Stimulated activated CD8-positive, alpha-beta memory T cell treated with anti-CD3 and anti-CD28 coated beads, Interleukin-12 subunit alpha, Interleukin-12 subunit beta, amount 100 ng/mL, for 24 hours (primary cell): Measurements from ENCODE around the gene APCDD1.
"Not testable (repeated sequence)": the region's sequence is repeated elsewhere in the genome, so short reads cannot be mapped to it uniquely, and the experiment has no call there.

ENCODE experiments used
- DNase-seq: peaks from one replicate; pipeline ENCODE4 v3.0.0-alpha.2; 2020; ENCODE audit errors: extremely low read depth

APCDD1 gene

DNA sequence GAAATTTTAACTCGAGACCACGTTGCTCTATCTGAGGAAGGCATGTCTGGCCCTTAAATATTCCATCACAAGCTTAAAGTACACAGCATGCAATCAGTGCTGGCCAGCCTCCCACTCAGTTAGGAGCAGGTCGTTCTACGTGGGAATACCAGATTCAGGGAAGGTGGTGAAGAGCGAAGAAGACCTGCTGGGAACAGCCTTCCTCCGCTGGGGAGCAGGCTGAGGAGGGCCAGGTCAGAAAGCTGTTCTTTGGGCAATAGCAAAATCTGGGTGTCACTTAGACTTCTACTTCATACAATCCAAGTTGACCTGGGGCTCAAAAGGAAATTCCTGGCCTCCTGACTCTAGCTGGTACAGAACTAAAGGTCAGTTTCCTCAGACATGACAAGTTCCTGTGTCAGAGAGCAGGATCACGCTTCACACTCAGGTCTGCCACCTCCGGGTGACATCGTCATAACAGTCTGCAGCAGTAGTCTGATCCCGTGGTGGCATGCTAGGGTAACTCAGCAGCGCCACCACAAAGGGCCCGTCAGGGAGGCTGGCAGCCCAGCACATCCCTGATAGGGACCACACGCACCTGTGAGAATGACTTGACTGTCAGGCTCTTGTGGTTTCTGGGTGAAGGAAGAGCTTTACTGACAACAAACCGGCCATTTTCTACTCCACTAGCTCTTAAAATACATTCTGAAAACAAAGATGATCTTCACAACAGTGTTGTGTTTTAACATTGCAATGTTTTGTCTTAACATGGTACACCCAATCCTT is 36.1 kb downstream of the APCDD1 start:
- DNase-seq: peak; percentile 15

DNA sequence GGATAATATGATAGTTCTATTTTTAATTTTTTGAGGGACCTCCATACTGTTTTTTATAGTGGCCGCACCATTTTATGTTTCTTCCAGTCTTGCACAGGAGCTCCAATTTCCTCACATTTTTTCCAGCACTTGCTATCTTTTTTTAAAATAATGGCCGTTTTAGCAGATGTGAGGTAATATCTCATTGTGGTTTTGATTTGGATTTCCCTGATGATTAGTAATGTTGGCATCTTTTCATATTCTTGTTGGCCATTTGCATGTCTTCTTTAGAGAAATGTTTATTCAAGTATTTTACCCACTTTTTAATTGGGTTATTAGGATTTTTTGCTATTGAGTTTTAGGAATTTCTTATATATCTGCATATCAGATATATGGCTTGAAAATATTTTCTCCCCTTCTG is 41.5 kb downstream of the APCDD1 start:
- DNase-seq: no peak

DNA sequence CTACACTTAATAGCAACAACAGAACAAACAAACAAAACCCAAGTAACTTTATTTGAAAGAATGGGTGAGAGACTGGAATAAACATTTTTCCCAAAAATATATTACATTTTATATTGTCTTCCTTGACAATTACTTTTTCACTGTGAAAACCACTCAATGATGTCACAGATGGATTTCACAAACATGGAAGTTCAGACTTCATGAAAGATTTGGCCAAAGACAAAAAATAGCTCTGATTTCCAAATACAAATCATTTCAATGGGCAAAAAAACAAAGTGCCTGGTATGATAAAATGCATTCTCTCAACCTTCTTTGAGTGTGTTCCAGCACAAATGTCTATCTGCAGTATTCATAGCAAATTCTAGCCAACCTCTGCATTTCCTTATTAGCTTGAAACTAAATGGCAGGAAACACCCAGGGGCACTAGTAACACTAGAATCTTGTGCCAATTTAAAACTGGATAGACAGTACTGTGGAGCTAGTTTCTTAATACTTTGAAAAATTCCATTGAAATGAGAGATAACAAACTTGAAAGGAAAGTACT is 42.8 kb downstream of the APCDD1 start:
- no peak for DNase-seq

DNA sequence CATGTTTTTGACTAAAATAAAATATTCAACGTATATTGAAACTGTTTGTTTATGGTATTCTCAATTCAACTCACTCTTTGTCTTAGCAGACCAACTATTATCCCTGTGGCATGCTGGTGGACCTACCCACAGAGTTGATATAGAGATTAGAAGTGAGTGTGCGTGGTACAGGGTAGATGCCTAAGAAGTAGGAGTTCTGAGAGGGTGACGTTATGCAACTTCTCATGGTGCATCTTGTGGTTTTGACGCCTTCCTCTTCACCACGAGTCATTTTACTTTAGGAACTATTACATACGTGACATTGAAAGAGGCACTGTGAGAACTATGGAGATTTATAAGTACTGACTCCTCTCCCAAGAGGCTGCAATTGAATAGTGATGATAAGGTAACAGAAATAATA is 44.8 kb downstream of the APCDD1 start:
- DNase-seq: no peak

DNA sequence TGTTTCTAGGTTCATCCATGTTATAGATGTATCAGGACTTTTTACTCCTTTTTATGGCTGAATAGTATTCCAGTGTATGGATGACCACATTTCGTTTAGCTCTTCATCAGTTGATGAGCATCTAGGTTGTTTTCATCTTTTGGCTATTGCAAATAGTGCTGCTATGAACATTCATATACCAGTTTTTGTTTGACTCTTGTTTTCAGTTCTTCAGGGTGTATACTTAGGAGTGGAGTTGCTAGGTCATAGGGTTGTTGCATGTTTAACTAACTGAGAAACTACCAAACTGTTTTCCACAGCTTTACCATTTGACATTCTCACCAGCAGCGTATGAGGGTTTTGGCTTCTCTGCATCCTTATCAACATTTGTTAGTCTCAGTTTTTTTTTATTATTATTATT is 45.6 kb downstream of the APCDD1 start:
- DNase-seq: no peak

DNA sequence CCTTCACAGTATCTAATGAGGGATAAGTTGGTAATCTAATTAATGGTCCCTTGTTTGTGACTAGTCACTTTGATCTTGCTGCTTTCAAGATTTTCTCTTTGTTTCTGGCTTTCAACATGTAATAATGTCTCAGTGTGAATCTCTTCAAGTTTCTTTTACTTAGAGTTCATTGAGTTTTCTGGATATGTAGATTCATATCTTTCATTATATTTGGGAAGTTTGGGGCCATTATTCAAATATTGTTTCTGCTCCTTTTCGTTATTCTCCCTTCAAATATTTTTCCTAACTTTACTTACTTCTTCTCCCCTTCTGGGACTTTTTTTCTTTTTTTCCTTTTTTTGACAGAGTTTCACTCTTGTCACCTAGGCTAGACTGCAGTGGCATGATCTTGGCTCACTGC is 50.3 kb downstream of the APCDD1 start:
- DNase-seq: no peak

DNA sequence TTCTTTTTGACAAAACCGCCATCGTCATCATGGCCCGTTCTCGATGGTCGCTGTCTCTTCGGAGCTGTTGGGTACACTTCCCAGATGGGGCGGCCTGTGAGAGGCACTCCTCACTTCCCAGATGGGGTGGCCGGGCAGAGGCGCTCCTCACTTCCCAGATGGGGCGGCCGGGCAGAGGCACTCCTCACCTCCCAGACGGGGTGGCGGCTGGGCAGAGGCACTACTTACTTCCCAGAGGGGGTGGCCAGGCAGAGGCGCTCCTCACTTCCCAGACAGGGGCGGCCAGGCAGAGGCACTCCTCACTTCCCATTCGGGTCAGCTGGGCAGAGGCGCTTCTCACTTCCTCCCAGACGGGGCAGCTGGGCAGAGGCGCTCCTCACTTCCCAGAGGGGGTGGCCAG is 51.5 kb downstream of the APCDD1 start:
- DNase-seq: not testable (repeated sequence)

DNA sequence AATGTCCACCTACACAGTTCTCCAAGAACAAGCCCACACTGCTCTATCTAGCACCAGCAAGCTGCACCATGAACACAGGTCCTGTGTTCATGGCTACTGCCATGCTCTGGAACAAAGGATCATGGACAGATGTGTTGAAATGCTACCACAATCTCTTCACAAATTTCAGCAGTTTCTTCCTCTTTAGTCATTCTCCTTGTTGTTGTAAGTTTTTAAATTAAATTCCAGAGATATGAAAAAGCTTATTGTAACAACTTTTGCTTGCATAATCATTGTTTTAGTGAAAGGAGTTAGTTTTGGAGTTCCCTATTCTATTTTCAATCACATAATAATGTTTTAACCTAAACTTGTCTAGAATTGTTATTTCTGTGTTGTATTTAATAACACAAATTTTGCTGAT is 54.2 kb downstream of the APCDD1 start:
- DNase-seq: no peak

DNA sequence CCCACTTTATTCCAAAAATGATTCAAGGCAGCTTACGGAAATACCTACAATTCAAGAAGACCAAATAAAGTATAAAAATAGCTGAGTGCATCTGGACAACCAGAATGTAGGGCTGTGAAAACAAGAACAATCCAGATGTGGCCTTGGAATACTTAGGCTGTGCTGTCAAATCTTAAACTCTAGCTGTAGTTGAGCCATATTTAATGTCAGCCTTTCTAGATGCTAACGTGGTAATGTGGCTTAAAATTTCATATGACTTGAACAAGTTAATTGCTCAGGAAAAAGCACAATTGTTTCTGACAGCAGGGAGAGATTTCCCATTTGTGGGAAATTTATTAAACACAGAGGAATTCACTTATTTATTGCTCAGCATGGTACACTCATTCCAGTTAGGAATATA is 56.8 kb downstream of the APCDD1 start:
- DNase-seq: no peak

DNA sequence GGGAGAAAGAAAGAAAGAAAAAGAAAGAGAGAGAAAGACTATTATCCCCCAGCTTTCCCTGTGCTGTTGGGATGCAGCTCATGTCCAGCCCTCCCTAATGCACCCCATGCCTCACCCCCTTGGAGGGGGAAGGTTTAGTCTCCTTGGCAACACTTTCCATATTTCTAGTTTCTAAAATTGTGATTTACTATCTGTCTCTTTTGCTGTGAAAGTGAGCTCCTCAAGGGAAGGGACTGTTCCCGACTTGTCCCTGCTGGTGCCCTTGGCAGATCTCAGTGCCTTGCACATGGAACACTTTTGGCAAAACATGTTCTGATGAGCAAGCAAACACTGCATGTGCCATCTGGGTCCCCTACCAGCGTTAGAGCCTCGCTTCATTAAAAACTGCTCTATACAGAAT is 59.6 kb downstream of the APCDD1 start:
- DNase-seq: no peak

DNA sequence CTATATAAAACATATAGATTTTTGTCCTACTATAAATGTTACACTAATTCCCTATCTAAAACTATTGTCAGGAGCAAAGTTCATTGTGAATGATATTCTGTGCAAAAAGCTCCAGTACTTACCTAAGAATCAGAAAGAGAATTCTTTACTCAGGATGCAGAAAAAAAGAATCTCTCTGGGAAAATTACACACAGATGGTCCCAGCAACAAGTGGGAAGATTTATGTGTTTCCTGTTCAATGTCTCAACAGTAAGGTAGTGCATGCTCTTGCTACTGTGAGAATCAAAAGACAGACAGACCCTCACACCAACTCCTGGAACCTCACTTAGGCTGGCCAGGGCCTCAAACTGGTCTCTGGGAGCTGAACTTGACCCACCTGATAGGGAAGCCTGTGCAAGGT is 60.2 kb downstream of the APCDD1 start:
- DNase-seq: no peak

DNA sequence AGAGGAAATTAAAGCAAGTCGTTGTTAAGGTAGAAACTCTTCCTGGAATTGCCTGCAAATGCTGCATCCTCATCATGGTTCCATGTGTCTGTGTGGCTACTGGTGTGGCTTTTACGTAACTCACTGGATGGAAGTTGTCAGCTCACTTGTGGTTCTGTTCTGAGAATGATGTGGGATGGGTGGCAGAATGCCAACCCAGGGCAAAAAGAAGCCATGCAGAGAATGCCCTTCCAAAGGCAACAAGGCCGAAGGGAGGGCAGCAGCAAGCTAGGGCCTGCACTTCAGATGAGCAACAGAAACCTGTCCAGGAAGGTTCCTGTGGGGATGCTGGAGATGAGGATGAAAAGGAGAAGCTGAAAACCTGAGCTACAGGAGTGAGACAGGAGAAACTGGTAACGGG is 61.0 kb downstream of the APCDD1 start:
- no peak for DNase-seq

DNA sequence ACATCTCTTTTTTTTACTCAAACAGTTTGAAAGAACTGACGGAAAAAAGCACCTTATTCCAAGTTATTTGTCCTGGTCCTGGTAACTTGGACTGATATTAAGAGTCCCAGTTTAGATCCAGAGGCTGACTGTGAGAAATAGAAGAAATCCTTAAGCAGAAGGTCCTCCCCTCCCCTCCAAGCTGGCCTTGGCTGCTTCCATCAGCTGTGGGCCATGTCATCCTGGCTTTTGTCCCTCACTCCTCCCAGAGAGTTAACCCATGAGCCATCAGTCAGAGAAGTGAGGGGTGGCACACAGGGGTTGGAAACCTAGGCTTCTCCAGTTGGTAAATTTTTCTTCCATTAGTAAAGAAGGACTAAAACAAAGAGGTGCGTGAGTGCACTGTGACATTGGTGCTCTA is 61.6 kb downstream of the APCDD1 start:
- no peak for DNase-seq

DNA sequence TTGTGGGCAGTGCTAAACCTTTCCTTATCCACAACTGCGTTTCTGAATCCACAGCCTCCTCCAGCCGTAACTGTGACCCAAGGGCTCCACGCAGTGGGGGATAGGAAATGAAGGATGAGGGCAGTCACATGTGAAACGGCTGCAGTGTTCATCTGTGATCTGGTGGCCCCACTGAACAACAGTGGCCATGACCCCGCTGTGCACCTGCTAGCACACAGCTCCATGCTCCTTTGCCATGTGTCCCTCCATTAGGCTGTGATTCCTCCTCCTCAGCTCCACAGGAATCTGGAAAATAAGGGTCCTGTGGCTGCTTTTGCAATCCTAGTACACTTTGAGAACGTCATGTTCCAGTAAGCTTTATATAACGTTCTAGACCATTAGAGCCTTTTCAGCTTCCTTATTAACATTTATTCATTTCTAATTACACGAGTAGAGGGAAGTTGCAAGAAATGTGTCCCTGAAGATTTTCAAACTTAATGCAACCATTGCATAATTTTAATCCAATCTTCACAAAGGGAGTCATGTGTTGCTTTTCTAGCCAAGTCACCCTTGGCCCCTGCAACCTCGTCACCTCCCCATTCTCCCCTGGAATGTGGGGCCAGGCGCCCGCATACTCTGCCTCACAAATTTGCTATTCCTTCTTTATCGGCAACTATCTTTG is 64.3 kb downstream of the APCDD1 start:
- DNase-seq: no peak

DNA sequence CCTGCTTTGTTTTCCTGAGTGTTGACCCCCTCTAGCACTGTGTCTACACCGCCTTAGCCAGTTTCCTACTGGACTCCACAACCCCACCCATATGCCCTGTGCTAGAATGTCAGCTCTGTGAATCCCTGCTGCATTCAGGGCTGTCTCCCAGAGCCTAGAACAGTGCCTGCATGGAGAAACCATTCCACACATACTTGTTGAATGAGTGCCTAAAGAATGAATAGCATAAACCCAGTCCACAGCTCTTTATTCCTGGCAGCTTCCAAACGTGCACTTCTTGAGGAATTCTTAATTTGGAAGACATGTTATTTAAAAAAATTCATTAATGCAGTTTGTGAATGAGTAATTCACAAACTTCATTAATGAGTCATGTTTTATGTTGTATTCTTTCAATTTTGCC is 64.9 kb downstream of the APCDD1 start:
- no peak for DNase-seq

DNA sequence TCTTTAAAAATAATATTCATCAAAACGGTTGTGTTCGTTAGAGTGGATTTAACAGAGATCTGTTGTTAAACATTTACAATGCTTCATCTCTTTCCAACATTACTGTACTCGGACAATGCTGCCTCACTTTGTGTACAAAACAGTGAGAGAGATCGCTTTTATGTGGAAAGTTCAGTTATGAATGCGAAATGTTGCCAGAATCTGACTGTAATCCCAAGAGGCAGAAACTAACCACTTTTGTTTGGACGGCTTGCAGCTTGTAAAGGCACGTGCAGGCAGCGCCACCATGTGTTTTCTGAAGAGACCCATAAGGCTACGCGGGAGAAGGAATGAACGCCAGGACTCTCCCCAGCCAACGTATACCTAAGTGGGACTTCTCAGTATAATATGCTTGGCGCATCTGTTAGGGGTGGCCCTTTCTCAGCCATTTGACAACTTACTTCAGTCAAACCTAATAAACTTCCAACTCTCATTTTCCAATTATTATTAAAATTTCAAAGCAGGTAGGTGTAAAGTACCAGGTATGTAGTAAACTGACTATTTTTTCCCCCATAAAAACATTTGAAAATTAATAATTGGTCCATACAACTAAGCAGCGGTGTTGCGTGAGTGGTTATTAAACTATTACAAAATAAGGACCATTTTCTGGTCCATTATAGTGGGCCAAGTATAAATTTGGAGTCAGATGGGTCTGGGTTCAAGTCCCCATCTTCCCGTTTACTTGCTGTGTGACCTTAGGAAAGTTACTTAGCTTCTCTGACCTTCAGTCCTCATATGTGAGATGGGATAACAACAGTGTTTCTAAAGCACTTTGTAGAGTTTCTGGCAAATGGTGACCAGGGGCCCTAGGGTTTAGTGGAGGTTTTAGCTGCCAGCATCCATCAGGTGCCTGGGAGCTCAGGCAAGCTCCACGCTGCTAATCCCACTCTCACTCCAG is 65.8 kb downstream of the APCDD1 start:
- DNase-seq: no peak

DNA sequence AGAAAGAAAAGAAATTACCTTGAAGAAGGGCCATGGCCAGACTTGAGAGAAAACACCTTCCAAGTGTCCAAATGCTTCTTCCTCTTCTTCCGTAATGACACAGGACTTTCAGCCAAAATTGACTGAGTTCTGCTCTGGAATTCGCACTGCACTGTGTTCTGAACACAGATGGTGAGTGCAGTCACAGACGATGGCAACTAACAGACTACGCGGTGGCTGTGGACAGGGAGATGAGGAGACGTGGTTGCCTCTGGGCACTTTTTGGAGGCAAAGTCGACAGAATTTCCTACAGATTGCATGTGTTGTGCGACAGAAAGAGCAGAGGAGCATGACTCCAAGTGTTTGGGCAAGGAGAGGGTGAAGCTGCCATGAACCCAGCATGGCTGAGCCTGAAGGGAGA is 67.1 kb downstream of the APCDD1 start:
- no peak for DNase-seq

DNA sequence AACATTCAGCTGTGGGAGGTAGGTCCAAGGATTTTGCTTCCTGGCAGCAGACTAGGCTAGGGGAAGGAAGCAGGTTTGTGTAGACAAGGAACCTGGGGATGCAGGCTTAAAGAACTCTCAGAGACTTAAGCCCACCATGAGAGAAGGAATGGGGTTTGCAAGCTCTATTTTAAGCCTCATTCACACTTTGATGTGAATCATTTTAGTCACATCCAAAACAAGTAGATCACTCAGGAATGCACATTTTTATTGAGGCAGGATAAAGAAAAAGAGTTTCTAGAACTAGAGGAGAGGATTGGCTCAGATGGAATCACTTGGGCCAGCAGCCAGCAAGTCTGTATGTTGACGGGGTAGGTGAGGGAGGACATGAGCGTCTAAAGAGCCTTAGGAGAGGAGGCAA is 68.1 kb downstream of the APCDD1 start:
- no peak for DNase-seq

DNA sequence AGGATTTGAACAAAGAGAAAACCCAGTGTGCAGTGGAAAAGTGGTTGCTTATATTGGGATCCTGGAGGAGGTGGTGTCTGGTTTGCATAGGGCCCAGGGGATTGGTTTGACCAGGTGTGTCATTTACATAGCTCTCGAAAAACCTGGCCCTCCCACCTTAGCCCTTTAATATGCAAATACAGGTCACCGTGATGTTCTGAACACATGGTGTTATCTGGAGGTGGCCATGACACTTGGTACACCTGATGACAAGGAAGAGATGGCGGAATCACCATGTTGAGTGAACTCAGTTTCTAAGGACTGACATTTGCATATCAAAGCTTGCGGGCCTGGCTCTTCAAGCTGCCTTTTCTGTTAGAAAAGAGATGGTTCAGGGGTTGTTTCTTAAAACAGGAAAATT is 69.1 kb downstream of the APCDD1 start:
- DNase-seq: no peak

DNA sequence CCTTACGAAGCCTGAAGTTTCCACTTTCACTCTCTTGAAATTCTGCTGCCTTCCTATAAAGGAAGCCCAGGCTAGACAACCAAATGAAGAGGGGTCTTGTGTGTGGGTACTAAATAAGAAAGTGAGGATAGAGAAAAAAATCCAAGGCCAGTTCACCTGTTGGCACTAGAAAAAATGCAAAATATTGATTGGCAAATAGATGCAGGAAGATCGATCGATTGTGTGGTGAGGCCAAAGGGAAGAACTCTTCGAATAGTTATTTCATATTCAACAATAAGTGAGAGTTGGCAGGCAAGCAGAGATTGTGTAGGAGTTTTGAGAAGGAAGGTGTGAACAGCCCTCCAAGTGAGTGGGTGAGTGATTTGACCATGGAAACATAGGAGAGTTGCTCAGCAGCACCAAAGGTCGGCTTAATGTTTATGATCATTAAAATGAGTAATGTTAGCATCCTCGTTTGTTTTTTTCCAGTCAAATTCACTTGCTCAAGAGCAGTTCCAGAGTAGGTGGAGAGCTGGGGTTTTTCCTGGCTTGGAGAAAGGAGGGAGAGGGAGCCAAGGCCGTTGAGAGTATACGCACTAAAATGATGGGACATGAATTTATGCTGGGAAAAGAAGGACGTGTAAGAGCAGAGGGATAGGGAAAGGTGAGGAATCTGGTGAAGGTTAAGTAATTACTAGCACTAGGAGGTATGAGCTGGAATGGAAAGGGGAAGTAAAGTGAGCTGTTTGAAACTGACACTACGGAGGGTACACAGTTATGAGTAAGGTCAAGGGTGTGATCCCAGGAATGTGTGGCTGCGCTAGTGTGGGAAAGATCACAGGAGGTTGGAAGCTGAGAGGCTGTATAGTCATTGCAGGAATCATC is 70.3 kb downstream of the APCDD1 start:
- no peak for DNase-seq

DNA sequence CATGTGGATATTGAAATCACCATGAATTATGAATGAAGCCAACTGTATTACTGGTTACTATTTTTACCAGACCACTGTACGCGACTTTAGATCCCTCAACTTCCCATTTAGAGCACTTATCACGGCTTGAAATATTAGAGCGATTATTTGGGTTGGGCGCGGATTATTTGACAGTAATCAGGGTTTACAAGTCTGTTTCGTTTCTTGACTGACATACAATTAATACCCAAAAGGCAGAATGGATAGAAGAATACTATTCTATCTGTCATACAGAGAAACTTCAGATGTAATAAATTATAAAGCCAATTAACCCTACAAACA is 70.9 kb downstream of the APCDD1 start:
- DNase-seq: no peak
